ENCODE measurements around the gene ROPN1B.
"Not testable (repeated sequence)": the region's sequence is repeated elsewhere in the genome, so short reads cannot be mapped to it uniquely, and the experiment has no call there.

ROPN1B gene

DNA sequence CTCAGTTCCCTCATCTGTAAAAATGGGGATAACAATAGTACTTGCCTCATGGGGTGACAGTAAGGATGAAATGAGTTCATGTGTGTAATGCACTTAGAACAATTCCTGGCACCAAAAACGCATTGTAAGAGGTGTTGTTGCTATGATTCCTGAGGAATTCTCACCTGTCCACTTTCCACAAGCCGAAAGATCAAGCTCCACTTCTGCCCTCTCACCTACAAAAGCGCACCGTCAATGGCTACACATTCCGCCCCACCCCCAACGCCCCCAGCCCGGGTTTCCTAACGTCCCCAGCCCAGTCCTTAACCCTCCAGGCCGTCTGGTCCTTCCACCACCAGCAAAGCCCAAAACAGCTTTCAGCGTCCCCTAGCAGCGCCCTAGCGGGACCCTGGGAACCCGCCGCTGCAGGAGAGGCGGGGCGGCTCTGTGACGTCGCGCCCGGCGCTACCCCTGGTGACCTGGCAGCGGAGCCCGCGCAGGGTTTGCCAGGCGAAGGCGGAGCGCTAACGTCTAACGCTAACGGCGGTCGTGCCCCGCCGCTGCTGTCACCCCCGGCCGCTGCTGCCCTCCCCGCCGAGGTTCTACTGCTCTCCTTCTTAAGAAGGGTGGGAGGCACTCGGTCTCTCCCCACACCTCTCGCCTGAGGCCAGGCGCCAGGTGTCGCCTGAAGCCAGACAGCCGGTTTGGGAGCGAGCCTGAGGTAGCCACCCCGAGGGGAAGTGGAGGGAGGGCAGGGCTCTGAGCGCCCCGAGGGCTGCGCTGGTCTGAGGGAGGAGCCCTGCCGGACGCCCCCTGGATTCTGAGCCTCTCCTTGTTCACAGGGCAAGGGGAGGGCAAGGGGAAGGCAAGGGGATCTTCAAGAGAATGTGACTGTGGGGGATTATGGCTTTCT is at the start of gene ROPN1B:
TSS of gene ROPN1B (plus strand) at position 478 of the 892 bp plus-strand sequence. CDS start 2,877 bp downstream, outside the sequence.
- not testable (repeated sequence) for DNase-seq

DNA sequence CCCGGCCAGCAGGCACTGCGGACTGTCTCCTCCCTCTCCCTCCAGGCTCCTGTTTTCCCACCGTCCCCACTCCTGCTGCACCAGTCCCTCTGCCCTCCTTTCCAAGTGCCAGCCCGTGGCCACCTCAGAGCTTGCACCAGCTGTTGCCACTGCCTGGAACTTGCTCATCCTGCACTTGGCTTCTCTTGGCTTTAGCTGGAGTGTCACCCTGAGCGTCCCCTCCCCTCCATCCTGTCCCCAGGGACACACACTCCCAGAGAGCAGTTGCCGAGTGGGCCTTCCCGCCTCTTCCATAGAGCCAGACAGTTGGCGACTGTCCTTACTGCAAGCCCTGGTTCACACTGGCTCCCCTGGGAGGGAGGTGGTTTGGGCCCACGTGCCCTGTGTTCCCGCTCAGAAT is 48.8 kb upstream of the ROPN1B start:
- not testable (repeated sequence) for DNase-seq

DNA sequence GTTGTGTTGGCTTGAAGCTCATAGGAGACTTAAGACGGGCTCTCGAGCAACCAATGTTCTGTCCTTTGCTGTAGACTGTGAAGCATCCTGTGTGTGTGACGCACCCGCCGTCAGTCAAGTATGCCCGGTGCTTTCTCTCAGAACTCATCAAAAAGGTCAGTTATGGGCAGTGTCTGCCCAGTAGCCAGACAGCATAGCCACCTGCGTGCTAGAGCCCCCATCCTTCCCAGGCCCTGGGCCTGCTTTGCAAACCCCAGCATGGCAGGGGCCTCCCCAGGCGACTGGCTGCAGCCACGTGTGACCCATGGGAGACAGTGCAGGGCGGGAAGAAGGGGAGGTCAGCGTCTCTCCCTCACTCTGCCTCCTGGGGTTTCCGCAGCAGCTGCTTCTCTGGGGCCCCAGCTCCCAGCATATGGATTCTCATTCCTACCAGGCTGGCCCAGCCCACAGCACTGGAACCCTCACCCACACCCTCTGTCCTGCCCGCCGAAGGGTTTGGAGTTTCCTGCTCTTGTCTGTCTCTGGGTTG is 48.2 kb upstream of the ROPN1B start:
- DNase-seq, result not testable (repeated sequence)

DNA sequence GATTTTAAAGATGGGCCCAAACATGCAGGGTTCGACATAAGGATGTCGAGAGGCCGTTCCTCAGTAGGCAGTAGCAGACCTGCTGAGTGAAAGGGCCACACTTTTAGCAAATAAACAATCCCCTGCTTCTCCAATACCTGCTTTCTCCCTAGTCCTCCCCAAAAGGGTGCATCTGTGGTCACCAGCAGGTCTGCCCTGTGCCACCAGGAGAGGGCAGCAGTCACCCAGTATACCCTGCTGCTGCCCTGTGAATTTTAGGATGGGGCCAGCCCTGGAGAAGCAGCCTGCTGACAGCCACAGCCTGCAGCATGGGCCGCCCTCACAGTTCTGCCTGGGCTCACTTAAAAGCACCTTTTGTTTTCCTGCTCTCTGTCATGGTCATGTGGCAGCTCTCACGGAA is 47.3 kb upstream of the ROPN1B start:
- peak; percentile 83 for DNase-seq

DNA sequence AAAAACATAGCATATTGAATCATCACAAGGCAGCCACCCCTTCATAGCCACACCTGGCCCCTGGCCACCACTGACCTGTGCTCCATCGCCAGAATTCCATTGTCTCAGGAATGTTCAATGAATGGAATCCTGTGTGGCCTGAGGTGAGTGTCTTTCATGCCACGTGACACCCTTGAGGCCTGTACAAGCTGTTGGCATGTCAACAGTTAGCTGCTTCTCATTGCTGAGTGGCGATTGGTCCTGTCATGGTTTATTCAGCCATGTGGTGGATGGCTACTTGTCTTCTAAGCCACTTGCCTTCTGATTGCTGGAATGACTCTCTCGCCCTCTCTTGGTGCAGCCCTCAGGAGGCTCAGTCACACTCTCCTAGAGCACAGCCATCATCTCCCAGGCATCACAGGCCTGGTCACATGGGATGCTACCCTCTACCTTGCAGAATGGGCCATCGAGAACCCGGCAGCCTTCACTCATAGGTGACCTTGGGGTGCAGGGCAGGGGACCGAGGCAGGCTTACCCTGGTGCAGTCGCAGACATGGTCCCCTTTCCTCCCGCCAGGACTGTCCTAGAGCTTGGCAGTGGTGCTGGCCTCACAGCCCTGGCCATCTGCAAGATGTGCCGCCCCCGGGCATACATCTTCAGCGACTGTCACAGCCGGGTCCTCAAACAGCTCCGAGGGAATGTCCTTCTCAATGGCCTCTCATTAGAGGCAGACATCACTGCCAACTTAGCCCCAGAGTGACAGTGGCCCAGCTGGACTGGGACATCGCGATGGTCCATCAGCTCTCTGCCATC is 45.5 kb upstream of the ROPN1B start:
- not testable (repeated sequence) for DNase-seq

DNA sequence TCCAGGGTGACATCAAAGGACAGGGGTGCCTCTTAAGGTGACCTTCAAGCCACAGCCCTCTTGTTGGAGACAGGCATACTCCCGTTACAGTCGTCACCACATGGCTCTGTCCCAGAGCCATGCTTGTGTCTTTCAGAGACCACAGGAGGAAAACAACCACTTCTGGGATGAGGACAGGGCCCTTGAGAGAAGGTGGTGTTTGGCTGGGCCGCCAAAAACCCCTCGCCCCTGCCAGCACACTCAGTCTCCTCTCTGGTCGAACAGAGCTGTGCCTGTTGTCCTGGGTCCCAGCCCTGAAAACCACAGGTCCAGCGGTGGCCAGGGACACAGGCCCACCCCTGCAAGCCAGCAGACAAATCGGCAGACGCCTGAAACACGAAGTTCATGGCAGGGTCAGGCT is 44.7 kb upstream of the ROPN1B start:
- DNase-seq, result not testable (repeated sequence)

DNA sequence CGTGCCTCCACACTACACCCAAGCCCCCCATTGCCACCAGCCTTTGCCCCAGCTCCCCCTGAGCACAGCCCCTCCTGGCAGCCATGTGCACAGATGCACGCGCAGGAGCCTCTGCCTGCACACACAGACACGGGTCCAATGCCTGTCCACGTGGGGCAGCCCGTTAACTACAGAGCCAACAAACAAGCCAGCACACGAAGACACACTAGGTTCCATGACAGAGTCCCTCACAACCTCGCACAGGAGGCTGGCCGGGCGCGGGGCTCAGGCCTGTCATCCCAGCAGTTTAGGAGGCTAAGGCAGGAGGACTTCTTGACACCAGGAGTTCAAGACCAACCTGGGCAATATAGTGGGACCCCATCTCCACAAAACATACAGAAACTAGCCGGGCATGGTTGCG is 43.3 kb upstream of the ROPN1B start:
- not testable (repeated sequence) for DNase-seq

DNA sequence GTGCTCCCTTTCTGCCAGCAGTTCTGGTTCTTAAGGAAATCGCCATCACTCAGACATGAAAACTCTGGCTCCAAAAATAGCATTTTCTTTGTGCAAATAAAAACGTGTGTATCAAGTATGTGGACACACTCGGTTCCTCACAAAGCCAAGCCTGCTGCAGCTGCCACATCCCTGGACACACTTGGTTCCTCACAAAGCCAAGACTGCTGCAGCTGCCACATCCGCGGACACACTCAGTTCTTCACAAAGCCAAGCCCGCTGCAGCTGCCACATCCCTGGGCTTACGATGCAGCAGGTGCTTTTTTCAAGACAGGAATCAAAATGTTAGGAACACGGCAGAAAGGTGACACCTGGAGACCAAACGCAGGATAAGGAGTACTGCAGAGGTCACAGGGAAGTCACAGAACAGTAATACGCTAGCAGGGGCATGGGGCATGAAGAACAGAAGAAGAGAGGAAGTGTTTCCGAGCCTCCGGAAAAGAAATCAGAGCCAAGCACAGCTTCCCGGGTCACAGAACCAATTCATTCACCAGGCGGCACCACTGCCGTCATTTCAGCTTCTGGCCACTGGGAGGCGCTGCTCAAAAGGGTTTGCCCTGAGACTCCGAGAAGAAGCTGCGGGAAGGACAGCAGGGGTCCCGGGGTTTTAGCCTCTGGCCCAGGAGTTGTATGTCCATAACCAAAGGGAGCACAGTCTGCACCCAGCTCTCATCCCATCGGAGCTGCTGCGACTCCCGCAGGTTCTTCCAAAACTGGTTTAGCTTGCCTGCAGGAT is 40.0 kb upstream of the ROPN1B start:
- peak; percentile 91 for DNase-seq

DNA sequence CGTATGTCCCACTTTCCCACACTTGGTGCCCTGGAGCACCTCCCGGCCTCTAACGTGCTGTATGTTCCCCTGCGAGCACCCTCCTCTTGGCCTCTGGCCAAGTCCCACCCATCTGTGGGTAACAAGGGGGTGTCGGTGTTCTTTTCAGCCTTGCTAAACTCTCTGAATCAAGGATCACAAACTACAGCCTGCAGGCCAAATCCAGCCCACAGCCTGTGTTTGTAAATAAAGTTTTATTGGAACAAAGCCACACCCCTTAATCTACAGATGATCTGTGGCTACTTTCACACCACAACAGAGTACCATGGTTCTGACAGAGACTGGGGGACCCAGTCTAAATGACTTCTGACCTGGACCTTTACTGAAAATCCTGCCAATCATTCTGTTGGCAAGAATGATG is 39.2 kb upstream of the ROPN1B start:
- not testable (repeated sequence) for DNase-seq

DNA sequence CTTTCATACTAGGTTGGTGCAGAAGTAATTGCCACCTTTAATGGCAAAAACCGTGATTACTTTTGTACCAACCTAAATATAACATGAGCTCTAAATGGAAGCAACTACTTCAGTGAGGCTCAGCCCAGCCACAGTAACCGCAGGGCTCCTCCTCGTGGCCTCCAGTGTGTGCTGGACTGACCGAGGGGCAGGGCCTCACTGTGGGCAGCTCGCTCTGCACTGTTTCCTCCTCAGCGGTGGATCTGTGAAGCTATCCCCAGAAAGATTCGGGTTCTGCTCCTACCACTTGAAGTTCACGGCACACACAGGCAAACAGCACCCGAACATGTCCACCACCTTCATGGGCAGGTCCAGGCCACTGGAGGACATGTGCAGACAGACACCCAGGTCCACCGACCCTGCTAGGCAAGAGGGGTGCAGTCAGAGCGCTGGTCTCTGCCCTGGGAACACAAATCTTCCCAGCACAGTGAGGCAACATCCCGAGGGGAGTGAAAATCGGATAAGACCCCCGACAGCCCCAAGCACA is 37.6 kb upstream of the ROPN1B start:
- not testable (repeated sequence) for DNase-seq

DNA sequence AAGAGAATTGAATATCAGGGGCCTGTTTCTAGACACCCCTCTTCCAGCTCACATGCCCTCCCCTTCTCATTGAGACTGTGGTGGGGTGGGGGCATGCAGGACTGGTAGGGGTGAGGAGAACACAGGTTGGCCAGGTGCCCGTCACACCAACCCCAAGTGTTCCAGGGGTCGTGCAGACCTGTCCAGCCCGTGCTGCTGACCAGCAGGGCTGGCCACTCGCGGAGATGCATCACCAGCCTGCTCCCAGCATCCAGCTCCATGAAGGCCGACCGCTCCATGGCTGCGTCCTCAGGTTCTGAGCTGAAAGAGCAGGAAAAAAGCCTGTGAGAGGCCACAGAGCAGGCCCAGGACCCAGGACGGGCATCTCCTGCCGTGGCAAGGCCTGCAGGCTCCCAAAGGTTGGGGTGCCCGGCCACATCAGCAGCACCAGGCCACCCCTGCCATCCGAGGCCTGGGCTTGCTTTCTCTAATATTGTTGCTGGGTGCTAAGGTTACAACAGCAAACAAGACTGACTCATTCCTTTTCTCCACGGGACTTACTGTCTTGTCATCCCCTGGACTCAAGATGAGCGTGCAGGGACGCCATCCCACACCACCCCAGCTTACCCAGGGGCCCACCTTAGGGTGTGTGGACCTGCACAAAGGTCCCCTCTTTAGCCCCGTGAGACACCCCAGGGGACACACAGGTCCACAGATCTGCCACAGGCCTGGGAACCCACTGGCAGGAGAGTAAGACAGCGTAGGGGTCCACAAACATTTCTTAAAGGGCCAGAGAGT is 35.4 kb upstream of the ROPN1B start:
- DNase-seq, result not testable (repeated sequence)

DNA sequence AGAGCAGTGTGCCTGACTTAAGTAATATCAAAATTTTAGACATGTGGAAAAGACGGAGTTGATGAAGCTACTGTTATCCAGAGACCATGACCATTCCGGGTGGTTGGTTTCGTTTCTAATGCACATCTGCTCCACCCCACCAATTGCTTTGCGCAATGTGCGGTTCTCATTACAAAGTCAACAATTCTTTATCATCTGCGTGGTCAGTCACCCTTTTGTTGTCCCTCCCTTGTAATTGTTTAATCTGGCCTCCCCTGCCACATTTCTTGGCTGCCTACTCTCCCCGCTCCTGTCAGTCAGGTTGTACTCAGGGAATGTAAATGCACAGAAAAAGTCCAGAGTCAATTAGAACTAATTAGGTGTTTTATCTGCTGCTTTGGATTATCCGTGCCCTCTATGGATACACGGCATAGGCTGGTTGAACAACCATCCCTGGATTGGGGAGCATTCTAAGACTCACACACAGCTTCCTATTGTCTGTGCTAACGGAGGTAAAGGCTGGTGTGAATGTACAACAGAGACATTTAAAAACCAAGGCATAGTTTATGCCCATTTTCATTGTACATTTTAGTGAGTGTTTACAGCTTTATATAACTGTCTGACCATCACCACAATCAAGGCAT is 33.6 kb upstream of the ROPN1B start:
- DNase-seq, result not testable (repeated sequence)

DNA sequence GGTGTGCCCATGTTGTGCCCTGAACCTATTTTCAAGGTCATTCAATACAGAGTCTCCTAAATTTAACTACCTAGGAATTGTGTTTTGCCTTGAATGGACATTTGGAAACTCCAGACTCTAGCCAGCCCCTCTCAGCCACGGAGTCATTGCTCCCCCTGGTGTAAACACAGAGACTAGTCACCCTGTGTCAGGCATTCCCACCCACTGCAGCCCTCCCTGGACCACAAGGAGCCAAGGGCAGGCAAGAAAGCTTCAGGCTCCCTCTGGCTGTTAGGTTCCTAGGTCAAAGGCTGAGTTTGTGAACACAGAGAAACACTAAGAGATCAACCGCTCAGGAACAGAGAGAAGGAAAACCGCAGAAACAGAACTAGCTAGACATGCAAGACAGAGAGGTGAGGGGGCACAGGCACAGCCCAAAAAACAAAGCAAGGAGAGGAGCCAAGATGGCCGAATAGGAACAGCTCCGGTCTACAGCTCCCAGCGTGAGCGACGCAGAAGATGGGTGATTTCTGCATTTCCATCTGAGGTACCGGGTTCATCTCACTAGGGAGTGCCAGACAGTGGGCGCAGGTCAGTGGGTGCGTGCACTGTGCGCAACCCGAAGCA is 32.7 kb upstream of the ROPN1B start:
- not testable (repeated sequence) for DNase-seq

DNA sequence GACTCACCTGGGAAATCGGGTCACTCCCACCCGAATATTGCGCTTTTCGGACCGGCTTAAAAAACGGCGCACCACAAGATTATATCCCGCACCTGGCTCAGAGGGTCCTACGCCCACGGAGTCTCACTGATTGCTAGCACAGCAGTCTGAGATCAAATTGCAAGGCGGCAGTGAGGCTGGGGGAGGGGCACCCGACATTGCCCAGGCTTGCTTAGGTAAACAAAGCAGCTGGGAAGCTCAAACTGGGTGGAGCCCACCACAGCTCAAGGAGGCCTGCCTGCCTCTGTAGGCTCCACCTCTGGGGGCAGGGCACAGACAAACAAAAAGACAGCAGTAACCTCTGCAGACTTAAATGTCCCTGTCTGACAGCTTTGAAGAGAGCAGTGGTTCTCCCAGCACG is 32.1 kb upstream of the ROPN1B start:
- not testable (repeated sequence) for DNase-seq

DNA sequence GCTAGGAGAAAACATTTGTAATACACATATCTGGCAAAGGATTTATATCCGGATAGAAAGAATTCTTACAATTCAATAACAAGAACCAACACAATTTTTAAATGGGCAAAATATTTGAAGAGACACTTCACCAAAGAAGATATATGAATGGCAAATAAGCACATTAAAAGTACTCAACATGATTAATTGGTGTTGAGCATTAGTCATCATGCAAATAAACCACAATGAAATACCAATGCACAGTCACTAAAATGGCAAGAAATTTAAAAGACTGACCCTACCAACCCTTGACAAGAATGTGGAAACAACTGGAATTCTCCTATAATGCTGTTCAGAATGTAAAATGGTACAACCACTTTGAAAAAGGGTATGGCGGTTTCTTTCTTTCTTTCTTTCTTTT is 21.2 kb upstream of the ROPN1B start:
- DNase-seq, result not testable (repeated sequence)

DNA sequence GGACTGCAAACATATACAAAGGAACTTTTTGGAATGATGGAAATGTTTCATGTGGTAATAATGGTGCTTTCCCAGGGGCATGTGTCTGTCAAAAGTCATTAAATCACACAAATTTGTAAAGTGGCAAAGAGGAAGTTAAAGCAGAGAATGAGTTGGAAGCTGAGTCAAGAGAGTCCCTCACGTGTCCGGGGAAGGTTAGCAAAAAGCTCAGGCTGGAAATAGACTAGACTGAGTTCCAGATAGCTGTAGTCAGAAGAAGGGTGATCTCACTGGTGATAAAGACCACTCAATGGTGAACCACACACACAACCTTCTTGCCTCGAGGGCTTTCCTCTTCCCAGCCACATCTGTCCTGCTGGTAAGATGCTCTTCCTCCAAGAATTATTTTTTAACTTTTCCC is 20.1 kb upstream of the ROPN1B start:
- not testable (repeated sequence) for DNase-seq

DNA sequence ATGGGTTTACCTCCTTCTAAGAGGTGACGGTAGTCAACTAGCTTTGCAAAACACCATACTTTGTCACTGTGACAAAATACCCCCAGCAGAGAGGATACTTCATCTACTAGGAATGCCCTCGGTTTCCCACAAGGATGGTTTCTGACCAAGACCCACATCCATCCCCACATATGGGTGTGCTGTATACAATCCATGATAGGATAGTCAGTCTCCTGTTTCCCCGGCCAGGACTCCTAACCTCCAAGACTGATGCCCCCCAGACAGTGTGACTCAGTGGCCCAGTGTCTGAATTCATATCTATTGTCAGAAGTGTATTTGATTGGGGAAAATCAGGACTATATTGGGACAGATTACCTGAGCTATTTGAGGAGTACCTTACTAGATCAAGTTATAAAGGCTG is 17.8 kb upstream of the ROPN1B start:
- not testable (repeated sequence) for DNase-seq

DNA sequence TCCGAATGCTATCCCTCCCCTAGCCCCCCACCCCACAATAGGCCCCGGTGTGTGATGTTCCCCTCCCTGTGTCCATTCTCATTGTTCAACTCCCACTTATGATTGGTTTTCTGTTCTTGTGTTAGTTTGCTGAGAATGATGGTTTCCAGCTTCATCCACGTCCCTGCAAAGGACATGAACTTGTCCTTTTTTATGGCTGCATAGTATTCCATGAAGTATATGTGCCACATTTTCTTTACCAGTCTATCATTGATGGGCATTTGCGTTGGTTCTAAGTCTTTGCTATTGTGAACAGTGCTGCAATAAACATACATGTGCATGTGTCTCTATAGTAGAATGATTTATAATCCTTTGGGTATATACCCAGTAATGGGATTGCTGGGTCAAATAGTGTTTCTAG is 12.0 kb upstream of the ROPN1B start:
- not testable (repeated sequence) for DNase-seq

DNA sequence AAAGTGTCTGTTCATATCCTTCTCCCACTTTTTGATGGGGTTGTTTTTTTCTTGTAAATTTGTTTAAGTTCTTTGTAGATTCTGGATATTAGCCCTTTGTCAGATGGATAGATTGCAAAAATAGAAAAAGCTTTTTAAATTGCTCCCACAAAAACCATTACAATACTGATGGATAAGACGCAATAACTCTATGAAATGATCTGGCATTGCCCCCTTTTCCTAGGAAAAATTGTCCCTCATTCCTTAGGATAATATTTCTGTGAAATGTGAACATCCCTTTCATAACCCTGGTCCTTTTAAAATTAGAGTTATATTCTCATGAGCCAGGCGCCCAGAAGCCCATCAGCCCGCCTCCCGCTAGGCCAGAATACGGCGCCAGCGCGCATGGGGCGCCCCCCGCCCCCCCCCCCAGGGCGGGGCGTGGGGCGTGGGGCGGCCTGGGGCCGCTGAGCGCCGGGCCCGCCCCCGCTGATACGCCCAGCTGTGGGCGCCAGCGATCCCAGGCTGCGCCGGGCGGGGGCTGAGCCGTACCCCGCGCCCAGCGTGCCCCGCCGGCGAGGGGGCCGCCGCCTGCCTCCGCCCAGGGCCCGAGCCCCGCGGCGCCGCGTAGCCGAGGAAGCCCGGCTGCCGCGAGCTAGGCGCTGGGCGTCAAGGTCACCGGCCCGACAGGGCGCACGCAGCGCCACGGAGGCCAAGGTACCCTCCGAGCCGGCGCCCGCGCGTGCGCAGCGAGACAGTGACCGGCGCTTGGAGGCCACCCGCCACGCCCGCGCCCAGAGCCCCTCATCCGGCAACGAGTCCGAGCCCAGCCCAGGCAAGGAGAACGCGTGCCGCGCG is 11.1 kb upstream of the ROPN1B start:
- no peak for DNase-seq

Data from activated effector memory CD4-positive, alpha-beta T cell treated with anti-CD3 and anti-CD28 coated beads, Interleukin-2, amount 50 U/mL, for 16 hours (primary cell).